ENCODE results near the gene HHIPL2.

Gene HHIPL2

DNA sequence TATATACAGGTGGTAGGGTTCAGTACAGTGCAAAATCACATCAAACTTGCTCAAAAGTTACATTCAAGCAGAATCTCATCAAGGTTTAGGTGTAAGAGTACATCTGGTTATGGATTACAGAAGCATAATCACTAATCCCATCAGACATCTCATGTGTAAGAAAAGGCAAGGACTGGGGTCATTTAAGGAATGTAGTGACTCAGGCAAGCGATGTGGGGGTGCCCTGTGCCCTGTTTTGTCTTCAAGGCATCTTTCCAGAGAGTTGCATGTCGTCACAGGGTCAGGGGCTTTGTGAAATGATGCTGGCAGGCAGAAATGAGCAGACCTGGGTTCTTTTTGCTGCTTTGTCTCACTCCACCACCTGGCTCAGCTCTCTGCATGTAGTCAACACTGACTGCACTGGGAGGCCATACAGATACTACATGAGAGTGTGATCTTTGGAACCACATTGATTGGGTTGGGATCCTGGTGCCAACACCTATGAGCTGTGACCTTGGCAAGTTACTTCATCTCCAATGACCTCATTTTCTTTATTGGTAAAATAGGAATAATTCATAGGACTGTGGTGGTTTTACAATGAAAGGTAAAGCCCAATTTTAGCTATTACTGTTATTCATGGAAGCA is 8.2 kb upstream of the HHIPL2 start:
- DNase-seq (ENCODE audit: extremely low read depth, low read depth) = no peak
- TF ChIP-seq, protein P1, sequence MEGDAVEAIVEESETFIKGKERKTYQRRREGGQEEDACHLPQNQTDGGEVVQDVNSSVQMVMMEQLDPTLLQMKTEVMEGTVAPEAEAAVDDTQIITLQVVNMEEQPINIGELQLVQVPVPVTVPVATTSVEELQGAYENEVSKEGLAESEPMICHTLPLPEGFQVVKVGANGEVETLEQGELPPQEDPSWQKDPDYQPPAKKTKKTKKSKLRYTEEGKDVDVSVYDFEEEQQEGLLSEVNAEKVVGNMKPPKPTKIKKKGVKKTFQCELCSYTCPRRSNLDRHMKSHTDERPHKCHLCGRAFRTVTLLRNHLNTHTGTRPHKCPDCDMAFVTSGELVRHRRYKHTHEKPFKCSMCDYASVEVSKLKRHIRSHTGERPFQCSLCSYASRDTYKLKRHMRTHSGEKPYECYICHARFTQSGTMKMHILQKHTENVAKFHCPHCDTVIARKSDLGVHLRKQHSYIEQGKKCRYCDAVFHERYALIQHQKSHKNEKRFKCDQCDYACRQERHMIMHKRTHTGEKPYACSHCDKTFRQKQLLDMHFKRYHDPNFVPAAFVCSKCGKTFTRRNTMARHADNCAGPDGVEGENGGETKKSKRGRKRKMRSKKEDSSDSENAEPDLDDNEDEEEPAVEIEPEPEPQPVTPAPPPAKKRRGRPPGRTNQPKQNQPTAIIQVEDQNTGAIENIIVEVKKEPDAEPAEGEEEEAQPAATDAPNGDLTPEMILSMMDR (IDR thresholded peaks at IDR 0.05; ENCODE audit: low read depth, low read length) = no peak

- no peak for DNase-seq (ENCODE audit: extremely low read depth, low read depth)
- TF ChIP-seq, protein P1 (IDR thresholded peaks at IDR 0.05; ENCODE audit: low read depth, low read length) = no peak
These were observed 6.3 kb upstream of the HHIPL2 start for GRCh38 chr1:222554177-222554576.

DNA sequence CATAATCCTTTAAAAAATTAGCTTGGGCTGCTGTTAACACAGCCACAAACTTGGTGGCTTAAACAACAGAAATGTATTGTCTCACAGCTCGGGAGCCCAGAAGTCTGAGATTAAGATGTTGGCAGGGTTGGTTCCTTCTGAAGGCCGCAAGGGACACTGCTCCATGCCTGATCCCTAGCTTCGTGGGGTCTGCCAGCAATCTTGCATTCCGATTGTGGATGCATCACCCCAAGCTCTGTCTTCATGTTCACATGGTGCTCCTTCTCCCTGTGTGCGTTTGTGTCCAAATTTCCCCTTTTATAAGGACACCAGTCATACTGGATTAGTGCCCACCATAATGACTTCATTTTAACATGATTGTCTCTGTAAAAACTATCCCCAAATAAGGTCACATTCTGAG is 5.0 kb upstream of the HHIPL2 start:
- no peak for DNase-seq (ENCODE audit: extremely low read depth, low read depth)
- TF ChIP-seq, protein P1 (IDR thresholded peaks at IDR 0.05; ENCODE audit: low read depth, low read length) = no peak

- DNase-seq (ENCODE audit: extremely low read depth, low read depth) = no peak
These were observed 667 bp downstream of the HHIPL2 start for GRCh38 chr1:222547260-222547614.

DNA sequence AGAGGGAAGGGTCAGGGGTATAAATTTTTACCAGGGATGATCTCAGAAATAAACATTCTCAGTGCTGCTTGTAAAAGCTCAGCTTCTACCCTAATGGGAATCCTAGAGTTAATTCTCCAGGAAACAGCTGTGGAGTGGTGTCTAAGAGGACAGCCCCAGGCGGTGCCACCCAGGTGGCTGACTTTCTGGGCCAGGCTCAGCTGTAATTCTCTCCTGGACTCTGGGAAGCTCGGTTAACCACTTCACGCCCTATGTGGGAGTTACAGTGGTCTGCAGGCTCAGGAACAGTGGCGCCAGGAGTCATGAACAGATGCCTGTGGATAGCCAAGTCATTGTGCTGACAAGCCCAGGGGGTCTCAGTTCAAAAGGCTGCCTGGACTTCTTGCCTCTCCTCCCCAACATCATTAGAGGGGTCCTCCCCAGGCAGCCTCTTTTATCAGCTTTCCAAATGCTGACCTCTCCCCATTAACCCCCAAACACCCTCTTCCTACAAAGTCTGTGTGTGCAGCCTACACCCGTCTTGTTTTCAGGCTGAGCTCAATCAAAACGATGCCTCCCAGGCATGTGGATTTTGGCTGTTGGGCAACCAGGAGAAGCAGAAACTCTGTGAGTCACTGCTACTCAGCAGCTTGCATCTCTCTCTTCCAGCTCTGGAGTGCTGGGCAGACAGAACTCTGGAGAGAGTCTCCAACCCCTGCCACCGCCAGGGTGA is 1.2 kb downstream of the HHIPL2 start:
- TF ChIP-seq, protein P1 (IDR thresholded peaks at IDR 0.05; ENCODE audit: low read depth, low read length) = no peak; the same call in 1 of the 2 replicates
- peak; percentile 44 for DNase-seq (ENCODE audit: extremely low read depth, low read depth)

More at GRCh38 chr1:222547260-222547614, 667 bp downstream of the HHIPL2 start:
- TF ChIP-seq, protein P1 (IDR thresholded peaks at IDR 0.05; ENCODE audit: low read depth, low read length) = peak; percentile 11; the same call in 1 of the 2 replicates

DNA sequence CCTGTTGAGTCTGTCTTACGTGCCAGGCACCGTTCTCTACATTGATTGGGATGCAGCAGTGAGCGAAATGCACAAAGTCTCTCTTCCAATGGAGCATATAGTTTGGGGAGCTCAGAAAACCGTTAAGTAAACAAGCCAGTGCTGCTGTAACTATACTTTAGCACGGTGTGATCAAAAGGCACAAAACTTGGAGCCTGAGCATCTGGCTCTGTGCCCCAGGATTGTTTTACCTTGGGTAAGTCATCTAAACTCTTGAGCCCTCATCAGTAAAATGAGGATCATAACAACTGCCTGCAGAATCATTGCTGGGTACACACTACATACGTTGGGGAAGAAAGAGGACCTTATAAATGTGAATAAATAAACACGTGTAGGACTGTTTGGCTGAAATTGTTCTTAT is 1.8 kb downstream of the HHIPL2 start:
- DNase-seq (ENCODE audit: extremely low read depth, low read depth) = no peak
- TF ChIP-seq, protein P1 (IDR thresholded peaks at IDR 0.05; ENCODE audit: low read depth, low read length) = no peak

- TF ChIP-seq, protein P1 (IDR thresholded peaks at IDR 0.05; ENCODE audit: low read depth, low read length) = no peak
- no peak for DNase-seq (ENCODE audit: extremely low read depth, low read depth)
These were observed 4.1 kb downstream of the HHIPL2 start for GRCh38 chr1:222543817-222544216.

All from AG09319 (cell line).